ENCODE results near the gene ROCK2.

Gene ROCK2

DNA sequence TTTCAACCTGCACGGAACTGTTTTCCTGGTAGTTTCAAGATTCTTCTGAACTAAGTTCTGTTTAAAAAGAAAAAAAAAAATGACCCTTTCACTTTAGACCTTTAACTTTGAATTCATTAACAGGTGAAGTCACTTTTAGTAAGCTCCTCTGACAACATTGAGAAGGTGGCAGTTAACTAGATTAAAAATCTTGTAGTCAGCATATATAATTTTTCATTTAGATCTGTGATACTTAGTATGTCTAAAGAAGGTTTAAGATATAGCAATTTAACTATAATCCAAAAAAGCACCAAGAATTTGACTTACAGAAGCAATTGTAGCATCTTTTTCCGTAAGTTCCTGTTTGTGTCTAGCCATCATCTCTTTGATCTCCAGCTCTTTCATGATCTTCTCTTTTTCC, 143.8 kb downstream of the ROCK2 start:
- H3K4me3 ChIP-seq (ENCODE audit: insufficient read depth, low read depth, low read length) = no peak overlapping the region
- 88 to 93% methylated on average over 2 of the region's 2 CpGs for WGBS, 2 experiments
- peaks cover 25% of the 10 kb centered on the region for H3K36me3 ChIP-seq (ENCODE audit: control insufficient read depth, insufficient read depth, low read length)
- H3K27ac ChIP-seq (ENCODE audit: insufficient read depth, low read depth, low read length, poor library complexity, severe bottlenecking) = no peak overlapping the region
- H3K27me3 ChIP-seq (ENCODE audit: control insufficient read depth, insufficient read depth, low read length, poor library complexity, severe bottlenecking) = no peaks in the 10 kb centered on the region
- H3K9me3 ChIP-seq (ENCODE audit: control insufficient read depth, low read length) = no peaks in the 10 kb centered on the region
- H3K4me1 ChIP-seq (ENCODE audit: control insufficient read depth, insufficient read depth, low read length) = no peaks in the 10 kb centered on the region

DNA sequence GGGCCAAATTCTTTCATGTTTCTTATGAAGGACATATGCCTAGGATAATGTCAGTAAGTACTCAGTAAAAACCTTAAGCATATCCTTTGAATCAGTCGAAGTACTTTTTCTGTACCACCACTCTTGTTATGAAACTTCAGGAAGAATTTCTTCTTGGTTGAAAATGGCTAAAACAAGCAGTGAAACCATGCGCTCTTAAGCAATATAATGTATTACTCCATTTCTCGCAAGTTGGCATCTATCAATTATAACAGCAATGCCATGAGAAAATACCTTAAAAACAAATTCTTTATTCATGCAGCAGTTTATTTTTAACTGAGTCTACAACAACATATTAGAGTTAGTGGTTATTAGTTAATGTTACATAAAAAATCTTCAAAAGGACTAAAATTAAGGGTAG, 148.2 kb downstream of the ROCK2 start:
- Histone ChIP-seq H3K9me3 (ENCODE audit: control insufficient read depth, low read length) (no peaks in the 10 kb centered on the region), H3K27me3 (ENCODE audit: control insufficient read depth, insufficient read depth, low read length, poor library complexity, severe bottlenecking) (no peaks in the 10 kb centered on the region), H3K27ac (ENCODE audit: insufficient read depth, low read depth, low read length, poor library complexity, severe bottlenecking) (no peak overlapping the region), H3K4me1 (ENCODE audit: control insufficient read depth, insufficient read depth, low read length) (no peaks in the 10 kb centered on the region), H3K4me3 (ENCODE audit: insufficient read depth, low read depth, low read length) (no peak overlapping the region), H3K36me3 (ENCODE audit: control insufficient read depth, insufficient read depth, low read length) (peaks cover 41% of the 10 kb centered on the region)
- WGBS, 2 experiments = 94 to 100% methylated on average over 3 of the region's 3 CpGs

DNA sequence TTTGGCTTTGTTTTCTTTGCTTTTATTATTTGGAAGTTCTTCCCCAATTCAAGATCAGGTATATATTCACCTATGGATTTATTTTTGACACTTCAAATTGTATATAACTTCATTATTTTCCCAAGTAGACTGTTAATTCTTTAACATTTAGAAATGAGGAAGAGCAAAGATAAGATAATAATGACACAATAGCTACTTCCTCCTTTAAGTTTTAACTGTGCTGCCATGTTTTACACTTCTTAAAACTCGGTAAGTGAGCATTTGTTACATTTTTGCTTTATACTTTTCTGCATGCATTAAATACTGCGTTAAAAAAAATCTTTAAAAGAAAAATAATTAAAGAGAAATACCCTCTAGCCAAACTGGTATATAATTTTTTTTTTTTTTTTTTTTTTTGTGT, 156.7 kb downstream of the ROCK2 start:
- H3K9me3 ChIP-seq (ENCODE audit: control insufficient read depth, low read length) = no peaks in the 10 kb centered on the region
- H3K4me1 ChIP-seq (ENCODE audit: control insufficient read depth, insufficient read depth, low read length) = no peaks in the 10 kb centered on the region
- no peak overlapping the region for H3K27ac ChIP-seq (ENCODE audit: insufficient read depth, low read depth, low read length, poor library complexity, severe bottlenecking)
- no peaks in the 10 kb centered on the region for H3K27me3 ChIP-seq (ENCODE audit: control insufficient read depth, insufficient read depth, low read length, poor library complexity, severe bottlenecking)
- WGBS, 2 experiments = 100% methylated on average over 1 of the region's 2 CpGs
- no peak overlapping the region for H3K4me3 ChIP-seq (ENCODE audit: insufficient read depth, low read depth, low read length)
- peaks cover 22% of the 10 kb centered on the region for H3K36me3 ChIP-seq (ENCODE audit: control insufficient read depth, insufficient read depth, low read length)

DNA sequence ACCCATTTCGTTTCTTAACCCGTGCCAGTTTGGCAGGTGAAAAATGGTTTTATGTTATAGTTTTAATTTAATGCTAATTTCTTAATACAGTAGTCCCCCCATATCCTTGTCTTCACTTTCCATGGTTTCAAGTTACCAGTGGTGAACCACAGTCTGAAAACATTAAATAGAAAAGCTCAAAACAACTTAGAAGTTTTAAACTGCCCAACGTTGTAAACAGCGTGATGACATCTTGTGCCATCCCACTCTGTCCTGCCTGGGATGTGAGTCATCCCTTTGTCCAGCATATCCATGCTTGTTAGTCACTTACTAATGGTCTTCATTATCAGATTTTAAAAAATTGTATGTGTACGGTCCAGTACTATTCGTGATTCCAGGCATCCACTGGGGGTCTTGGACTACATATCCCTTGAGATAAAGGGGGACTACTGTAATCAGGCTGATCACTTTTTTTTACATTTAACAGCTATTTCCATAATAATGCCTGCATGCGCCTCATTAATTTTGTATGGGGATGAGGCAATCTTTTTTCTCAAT, 157.3 kb downstream of the ROCK2 start:
- peaks cover 17% of the 10 kb centered on the region for H3K36me3 ChIP-seq (ENCODE audit: control insufficient read depth, insufficient read depth, low read length)
- WGBS, 2 experiments = 99% methylated on average over 5 of the region's 7 CpGs
- H3K4me1 ChIP-seq (ENCODE audit: control insufficient read depth, insufficient read depth, low read length) = no peaks in the 10 kb centered on the region
- H3K27me3 ChIP-seq (ENCODE audit: control insufficient read depth, insufficient read depth, low read length, poor library complexity, severe bottlenecking) = no peaks in the 10 kb centered on the region
- no peaks in the 10 kb centered on the region for H3K9me3 ChIP-seq (ENCODE audit: control insufficient read depth, low read length)
- no peak overlapping the region for H3K27ac ChIP-seq (ENCODE audit: insufficient read depth, low read depth, low read length, poor library complexity, severe bottlenecking)
- H3K4me3 ChIP-seq (ENCODE audit: insufficient read depth, low read depth, low read length) = no peak overlapping the region

DNA sequence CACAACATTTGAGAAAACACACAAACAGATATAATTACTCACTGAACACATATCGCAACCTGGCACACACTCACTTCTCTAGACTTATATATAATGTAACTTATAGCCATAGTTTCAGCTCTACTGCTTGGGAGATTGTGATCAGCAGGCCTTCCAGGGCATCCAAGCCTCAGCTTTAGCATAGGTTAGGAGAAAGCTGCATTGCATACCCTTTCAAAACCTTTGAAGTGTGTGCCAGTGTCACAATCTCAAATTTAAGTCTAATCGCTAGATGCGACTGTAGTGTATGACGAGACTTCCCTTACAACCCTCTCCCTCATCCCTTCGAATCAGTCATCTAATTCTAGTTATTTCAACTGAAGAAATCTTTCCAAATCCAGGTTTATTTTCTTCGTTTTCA, 158.3 kb downstream of the ROCK2 start:
- Histone ChIP-seq H3K27ac (ENCODE audit: insufficient read depth, low read depth, low read length, poor library complexity, severe bottlenecking) (no peak overlapping the region), H3K27me3 (ENCODE audit: control insufficient read depth, insufficient read depth, low read length, poor library complexity, severe bottlenecking) (no peaks in the 10 kb centered on the region), H3K4me3 (ENCODE audit: insufficient read depth, low read depth, low read length) (no peak overlapping the region), H3K4me1 (ENCODE audit: control insufficient read depth, insufficient read depth, low read length) (no peaks in the 10 kb centered on the region), H3K9me3 (ENCODE audit: control insufficient read depth, low read length) (no peaks in the 10 kb centered on the region), H3K36me3 (ENCODE audit: control insufficient read depth, insufficient read depth, low read length) (peaks cover 8% of the 10 kb centered on the region)
- WGBS, 2 experiments = 96 to 97% methylated on average over 6 of the region's 6 CpGs

DNA sequence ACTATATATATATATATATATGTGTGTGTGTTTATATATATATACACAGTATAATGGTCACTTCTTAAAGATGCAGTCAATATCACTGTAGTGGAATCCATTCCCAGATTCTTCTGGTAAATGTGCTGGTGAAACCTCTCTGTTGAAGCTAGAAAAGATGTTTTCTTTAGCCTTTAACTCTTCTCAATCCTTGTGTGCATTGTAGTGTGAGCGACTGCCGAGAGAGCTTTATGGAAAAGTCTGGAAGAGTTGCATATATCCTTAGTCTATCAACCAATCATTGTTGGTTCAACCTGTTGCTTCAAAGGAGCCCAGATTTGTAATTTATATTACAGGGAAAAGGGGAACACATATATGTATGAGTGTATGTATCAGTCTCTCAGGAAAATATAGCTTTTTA, 161.5 kb downstream of the ROCK2 start:
- no peaks in the 10 kb centered on the region for H3K27me3 ChIP-seq (ENCODE audit: control insufficient read depth, insufficient read depth, low read length, poor library complexity, severe bottlenecking)
- no peaks in the 10 kb centered on the region for H3K36me3 ChIP-seq (ENCODE audit: control insufficient read depth, insufficient read depth, low read length)
- H3K4me1 ChIP-seq (ENCODE audit: control insufficient read depth, insufficient read depth, low read length) = no peaks in the 10 kb centered on the region
- no peak overlapping the region for H3K27ac ChIP-seq (ENCODE audit: insufficient read depth, low read depth, low read length, poor library complexity, severe bottlenecking)
- whole genome bisulfite sequencing, 2 experiments = 100% methylated on average over 2 of the region's 2 CpGs; no CpG with 5 or more reads in 1 of the 2 experiments
- H3K4me3 ChIP-seq (ENCODE audit: insufficient read depth, low read depth, low read length) = no peak overlapping the region
- H3K9me3 ChIP-seq (ENCODE audit: control insufficient read depth, low read length) = no peaks in the 10 kb centered on the region

DNA sequence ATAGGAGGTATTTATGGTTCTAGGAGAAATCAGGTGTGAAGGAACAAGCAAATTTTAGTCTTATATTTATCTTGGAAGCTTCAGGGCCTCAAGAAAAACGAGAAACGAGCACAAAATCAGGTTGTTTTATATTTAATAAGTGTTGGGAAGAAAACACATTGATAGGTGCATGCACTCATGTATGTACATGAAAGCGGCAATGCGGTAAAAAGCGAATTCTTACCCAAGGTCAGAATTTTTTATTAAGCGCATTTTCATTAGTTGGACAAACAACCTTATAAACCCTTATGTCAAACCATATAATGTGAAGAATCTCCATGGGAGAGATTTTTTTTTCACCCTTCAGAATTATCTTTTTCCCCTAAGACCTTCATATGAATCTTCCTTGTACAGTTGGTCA, 163.8 kb downstream of the ROCK2 start:
- WGBS, 2 experiments = 87 to 95% methylated on average over 6 of the region's 6 CpGs
- H3K4me1 ChIP-seq (ENCODE audit: control insufficient read depth, insufficient read depth, low read length) = no peaks in the 10 kb centered on the region

DNA sequence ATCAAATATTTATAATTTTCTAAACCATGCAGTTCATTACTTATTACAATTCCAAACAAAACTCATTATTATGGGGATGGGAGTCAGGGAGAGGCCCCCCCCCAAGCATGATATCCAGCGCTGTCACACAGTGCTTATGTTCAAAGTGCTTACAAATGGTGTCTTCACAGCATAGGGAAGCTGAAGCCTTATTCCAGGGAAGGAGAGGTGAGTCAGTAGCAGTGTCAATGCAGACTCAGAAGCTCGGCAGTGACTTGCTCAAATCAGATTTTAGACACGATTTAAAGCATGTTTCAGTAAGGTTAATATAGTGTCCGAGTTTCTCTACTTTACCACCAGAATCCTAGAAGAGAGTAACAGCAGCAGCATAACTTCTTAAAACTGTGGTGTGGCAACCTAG, 164.5 kb downstream of the ROCK2 start:
- Histone ChIP-seq H3K27me3 (ENCODE audit: control insufficient read depth, insufficient read depth, low read length, poor library complexity, severe bottlenecking) (no peaks in the 10 kb centered on the region), H3K4me1 (ENCODE audit: control insufficient read depth, insufficient read depth, low read length) (no peaks in the 10 kb centered on the region), H3K9me3 (ENCODE audit: control insufficient read depth, low read length) (no peaks in the 10 kb centered on the region), H3K27ac (ENCODE audit: insufficient read depth, low read depth, low read length, poor library complexity, severe bottlenecking) (no peak overlapping the region), H3K4me3 (ENCODE audit: insufficient read depth, low read depth, low read length) (no peak overlapping the region), H3K36me3 (ENCODE audit: control insufficient read depth, insufficient read depth, low read length) (no peaks in the 10 kb centered on the region)
- WGBS, 2 experiments = 90 to 95% methylated on average over 4 of the region's 4 CpGs

More for the DNA sequence above, 163.8 kb downstream of the ROCK2 start:
- no peaks in the 10 kb centered on the region for H3K9me3 ChIP-seq (ENCODE audit: control insufficient read depth, low read length)
- no peaks in the 10 kb centered on the region for H3K27me3 ChIP-seq (ENCODE audit: control insufficient read depth, insufficient read depth, low read length, poor library complexity, severe bottlenecking)
- no peak overlapping the region for H3K4me3 ChIP-seq (ENCODE audit: insufficient read depth, low read depth, low read length)
- H3K27ac ChIP-seq (ENCODE audit: insufficient read depth, low read depth, low read length, poor library complexity, severe bottlenecking) = no peak overlapping the region
- H3K36me3 ChIP-seq (ENCODE audit: control insufficient read depth, insufficient read depth, low read length) = no peaks in the 10 kb centered on the region

DNA sequence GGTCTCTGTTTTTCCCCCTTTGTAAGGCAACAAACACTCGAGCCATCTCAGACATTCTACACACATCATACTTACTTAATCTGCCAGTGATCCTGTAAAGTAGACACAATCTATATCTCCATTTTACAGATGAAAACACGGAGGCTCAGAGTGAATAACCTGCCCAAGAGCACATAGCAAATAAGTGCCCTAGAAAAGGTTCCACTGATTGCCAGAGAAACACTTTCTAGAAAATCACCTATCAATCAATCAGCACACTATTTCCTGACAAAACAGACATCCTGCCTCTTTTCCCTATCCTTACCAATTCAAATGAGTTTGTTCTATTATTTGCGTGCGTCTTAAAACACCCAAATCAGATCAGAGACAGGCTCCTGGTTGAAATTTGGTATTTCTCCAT, 165.2 kb downstream of the ROCK2 start:
- H3K27me3 ChIP-seq (ENCODE audit: control insufficient read depth, insufficient read depth, low read length, poor library complexity, severe bottlenecking) = no peaks in the 10 kb centered on the region
- H3K27ac ChIP-seq (ENCODE audit: insufficient read depth, low read depth, low read length, poor library complexity, severe bottlenecking) = no peak overlapping the region
- no peaks in the 10 kb centered on the region for H3K36me3 ChIP-seq (ENCODE audit: control insufficient read depth, insufficient read depth, low read length)
- H3K4me3 ChIP-seq (ENCODE audit: insufficient read depth, low read depth, low read length) = no peak overlapping the region
- H3K9me3 ChIP-seq (ENCODE audit: control insufficient read depth, low read length) = no peaks in the 10 kb centered on the region
- 87 to 96% methylated on average over 4 of the region's 4 CpGs for WGBS, 2 experiments
- no peaks in the 10 kb centered on the region for H3K4me1 ChIP-seq (ENCODE audit: control insufficient read depth, insufficient read depth, low read length)

DNA sequence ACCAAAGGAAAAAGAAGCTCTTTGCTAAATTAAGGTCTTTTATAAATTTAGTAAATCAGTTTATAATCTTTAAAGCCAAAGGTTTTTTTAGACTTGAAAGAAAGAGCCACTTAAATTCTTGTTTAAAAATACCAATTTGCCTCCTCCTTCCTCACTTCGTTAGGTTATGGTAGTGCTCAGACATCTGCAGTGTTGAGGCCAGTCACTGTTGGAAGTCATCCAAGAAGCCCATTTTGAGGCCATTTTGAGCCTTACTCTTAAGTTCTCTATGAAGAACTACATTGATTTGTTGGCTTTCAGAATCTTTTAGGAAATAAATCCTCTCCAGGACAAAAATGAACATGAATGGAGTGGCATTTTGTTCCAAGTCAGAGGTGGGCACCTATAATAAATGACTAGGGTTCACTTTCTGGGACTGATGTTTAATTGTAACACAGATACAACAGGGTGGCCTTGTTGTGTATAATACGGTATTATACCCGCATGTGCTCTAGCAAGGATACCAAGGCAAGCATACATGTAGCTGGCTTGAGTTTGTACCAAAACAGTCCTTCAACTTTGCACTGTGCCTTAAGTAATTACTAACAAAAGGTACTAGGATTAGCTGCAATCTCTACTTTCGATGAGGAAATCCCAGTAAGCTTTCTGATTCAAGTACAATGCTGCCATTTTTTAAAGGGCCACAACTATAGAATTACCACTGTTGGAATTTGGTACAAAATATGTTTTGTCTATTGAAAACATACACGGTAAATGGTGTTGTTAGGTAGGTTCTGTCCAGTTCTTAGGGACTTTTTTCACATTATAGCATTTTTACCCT, 166.4 kb downstream of the ROCK2 start:
- Histone ChIP-seq H3K36me3 (ENCODE audit: control insufficient read depth, insufficient read depth, low read length) (no peaks in the 10 kb centered on the region), H3K4me3 (ENCODE audit: insufficient read depth, low read depth, low read length) (no peak overlapping the region), H3K27ac (ENCODE audit: insufficient read depth, low read depth, low read length, poor library complexity, severe bottlenecking) (no peak overlapping the region), H3K9me3 (ENCODE audit: control insufficient read depth, low read length) (no peaks in the 10 kb centered on the region), H3K4me1 (ENCODE audit: control insufficient read depth, insufficient read depth, low read length) (no peaks in the 10 kb centered on the region), H3K27me3 (ENCODE audit: control insufficient read depth, insufficient read depth, low read length, poor library complexity, severe bottlenecking) (no peaks in the 10 kb centered on the region)
- WGBS, 2 experiments = 71 to 79% methylated on average over 4 to 5 of the region's 5 CpGs

All from ectodermal cell (in vitro differentiated cells).